Measurements from ENCODE around the gene TSSC4.

TSSC4 gene

GRCh38 chr11:2404735-2405196, 4.2 kb downstream of the TSSC4 start:
- no peak overlapping the region for H3K4me3 ChIP-seq (replicated peaks; ENCODE audit: low read depth, low read length)
- H3K27me3 ChIP-seq (replicated peaks; ENCODE audit: control insufficient read depth, insufficient read depth, low read length): no peaks in the 10 kb centered on the region; the same call in 1 of the 2 replicates
- no peak for TF ChIP-seq CTCF (IDR thresholded peaks at IDR 0.05; ENCODE audit: insufficient read depth, low read length, poor library complexity, severe bottlenecking)
- no peak for DNase-seq (ENCODE audit: extremely low read depth, insufficient read length)
- H3K36me3 ChIP-seq (ENCODE audit: control insufficient read depth, insufficient read depth, low read length): peaks cover 12% of the 10 kb centered on the region

GRCh38 chr11:2406451-2406850, 5.9 kb downstream of the TSSC4 start:
- TF ChIP-seq CTCF (IDR thresholded peaks at IDR 0.05; ENCODE audit: insufficient read depth, low read length, poor library complexity, severe bottlenecking): no peak
- no peak for DNase-seq (ENCODE audit: extremely low read depth, insufficient read length)
- no peak overlapping the region for H3K4me3 ChIP-seq (replicated peaks; ENCODE audit: low read depth, low read length)
- H3K27me3 ChIP-seq (replicated peaks; ENCODE audit: control insufficient read depth, insufficient read depth, low read length): no peaks in the 10 kb centered on the region; the same call in 1 of the 2 replicates
- peaks cover 12% of the 10 kb centered on the region for H3K36me3 ChIP-seq (ENCODE audit: control insufficient read depth, insufficient read depth, low read length)

- no peaks in the 10 kb centered on the region; the same call in 1 of the 2 replicates for H3K27me3 ChIP-seq (replicated peaks; ENCODE audit: control insufficient read depth, insufficient read depth, low read length)
- no peak for DNase-seq (ENCODE audit: extremely low read depth, insufficient read length)
- TF ChIP-seq CTCF (IDR thresholded peaks at IDR 0.05; ENCODE audit: insufficient read depth, low read length, poor library complexity, severe bottlenecking): no peak
- peaks cover 12% of the 10 kb centered on the region for H3K36me3 ChIP-seq (ENCODE audit: control insufficient read depth, insufficient read depth, low read length)
- no peak overlapping the region for H3K4me3 ChIP-seq (replicated peaks; ENCODE audit: low read depth, low read length)
Observed at GRCh38 chr11:2406878-2407410, 6.4 kb downstream of the TSSC4 start.

GRCh38 chr11:2408671-2409070, 8.1 kb downstream of the TSSC4 start:
- H3K36me3 ChIP-seq (ENCODE audit: control insufficient read depth, insufficient read depth, low read length): peaks cover 4% of the 10 kb centered on the region
- TF ChIP-seq CTCF (IDR thresholded peaks at IDR 0.05; ENCODE audit: insufficient read depth, low read length, poor library complexity, severe bottlenecking): no peak
- no peaks in the 10 kb centered on the region; the same call in 1 of the 2 replicates for H3K27me3 ChIP-seq (replicated peaks; ENCODE audit: control insufficient read depth, insufficient read depth, low read length)
- H3K4me3 ChIP-seq (replicated peaks; ENCODE audit: low read depth, low read length): no peak overlapping the region
- DNase-seq (ENCODE audit: extremely low read depth, insufficient read length): no peak

GRCh38 chr11:2409126-2409525, 8.6 kb downstream of the TSSC4 start:
- Histone ChIP-seq H3K4me3 (replicated peaks; ENCODE audit: low read depth, low read length) (no peak overlapping the region), H3K27me3 (replicated peaks; ENCODE audit: control insufficient read depth, insufficient read depth, low read length) (no peaks in the 10 kb centered on the region; the same call in 1 of the 2 replicates), H3K36me3 (ENCODE audit: control insufficient read depth, insufficient read depth, low read length) (peaks cover under 1% of the 10 kb centered on the region)
- DNase-seq (ENCODE audit: extremely low read depth, insufficient read length): no peak
- no peak for TF ChIP-seq CTCF (IDR thresholded peaks at IDR 0.05; ENCODE audit: insufficient read depth, low read length, poor library complexity, severe bottlenecking)

All from GM06990 (cell line).